Memory B cell (primary cell): Measurements from ENCODE around the gene NIPBL.
"Not testable (repeated sequence)": the region's sequence is repeated elsewhere in the genome, so short reads cannot be mapped to it uniquely, and the experiment has no call there.

Source experiments
- ATAC-seq: fragments of 150-1000 bp; cut with Tn5 transposase; 2 replicates; pipeline ENCODE4 v1.10.0; 2021; ENCODE audit warnings: low read depth, mild to moderate bottlenecking, moderate library complexity
- DNase-seq, 2 donors: peaks; one replicate each; pipeline ENCODE4 v3.0.0; 2022; ENCODE audit warnings: low spot score in 2 of 2
- H3K27ac Mint-ChIP-seq: one replicate; pipeline ENCODE4 v1.8.0; 2022; ENCODE audit warnings: mild to moderate bottlenecking, moderate library complexity, mixed read lengths
- H3K27me3 Mint-ChIP-seq: one replicate; pipeline ENCODE4 v1.8.0; 2022; ENCODE audit warnings: mixed read lengths
- H3K36me3 Mint-ChIP-seq: one replicate; pipeline ENCODE4 v1.8.0; 2022; ENCODE audit warnings: mild to moderate bottlenecking, mixed read lengths
- H3K4me1 Mint-ChIP-seq: one replicate; pipeline ENCODE4 v1.8.0; 2022; ENCODE audit warnings: mixed read lengths
- H3K4me3 Mint-ChIP-seq: one replicate; pipeline ENCODE4 v1.8.0; 2022; ENCODE audit warnings: mild to moderate bottlenecking, moderate library complexity, mixed read lengths
- H3K9me3 Mint-ChIP-seq: one replicate; pipeline ENCODE4 v1.8.0; 2022; ENCODE audit warnings: mixed read lengths

Gene NIPBL

GRCh38 chr5:37071901-37072581 is 195.5 kb downstream of the NIPBL start:
- ATAC-seq (no peak), DNase-seq (no peak)
- H3K4me1 Mint-ChIP-seq: no peaks in the 10 kb centered on the region
- no peak overlapping the region for H3K27ac Mint-ChIP-seq
- H3K36me3 Mint-ChIP-seq: peaks cover 1% of the 10 kb centered on the region
- no peak overlapping the region for H3K4me3 Mint-ChIP-seq
- H3K9me3 Mint-ChIP-seq: no peaks in the 10 kb centered on the region
- no peaks in the 10 kb centered on the region for H3K27me3 Mint-ChIP-seq

- no peak overlapping the region for H3K27ac Mint-ChIP-seq
- H3K36me3 Mint-ChIP-seq: peaks cover 11% of the 10 kb centered on the region
- H3K4me3 Mint-ChIP-seq: no peak overlapping the region
- ATAC-seq (no peak), DNase-seq (no peak)
- peaks cover 1% of the 10 kb centered on the region for H3K9me3 Mint-ChIP-seq
- no peaks in the 10 kb centered on the region for H3K4me1 Mint-ChIP-seq
- no peaks in the 10 kb centered on the region for H3K27me3 Mint-ChIP-seq
Measured at GRCh38 chr5:37075399-37075950, 198.9 kb downstream of the NIPBL start.

GRCh38 chr5:37077146-37077545 is 200.6 kb downstream of the NIPBL start:
- Mint-ChIP-seq H3K27ac (no peak overlapping the region), H3K36me3 (peaks cover 12% of the 10 kb centered on the region), H3K4me3 (no peak overlapping the region), H3K9me3 (peaks cover 1% of the 10 kb centered on the region), H3K4me1 (no peaks in the 10 kb centered on the region), H3K27me3 (no peaks in the 10 kb centered on the region)
- no peak for DNase-seq
- no peak for ATAC-seq

- no peaks in the 10 kb centered on the region for H3K27me3 Mint-ChIP-seq
- no peak overlapping the region for H3K27ac Mint-ChIP-seq
- H3K9me3 Mint-ChIP-seq: peaks cover 1% of the 10 kb centered on the region
Measured at GRCh38 chr5:37080697-37081096, 204.1 kb downstream of the NIPBL start.

GRCh38 chr5:37082977-37083376 is 206.4 kb downstream of the NIPBL start:
- H3K4me1 Mint-ChIP-seq, H3K4me3 Mint-ChIP-seq, H3K27ac Mint-ChIP-seq, H3K9me3 Mint-ChIP-seq, DNase-seq, H3K27me3 Mint-ChIP-seq, ATAC-seq: not testable (repeated sequence)
- H3K36me3 Mint-ChIP-seq: peaks cover 32% of the 10 kb centered on the region

More at GRCh38 chr5:37080697-37081096, 204.1 kb downstream of the NIPBL start:
- no peak for ATAC-seq
- no peak for DNase-seq
- Mint-ChIP-seq H3K36me3 (peaks cover 27% of the 10 kb centered on the region), H3K4me3 (no peak overlapping the region), H3K4me1 (no peaks in the 10 kb centered on the region)

- ATAC-seq, H3K4me1 Mint-ChIP-seq, H3K27ac Mint-ChIP-seq: not testable (repeated sequence)
Measured at GRCh38 chr5:37086026-37086425, 209.5 kb downstream of the NIPBL start.

GRCh38 chr5:37086466-37087173 is 210.1 kb downstream of the NIPBL start:
- no peak for DNase-seq
- Mint-ChIP-seq H3K36me3 (peaks cover 21% of the 10 kb centered on the region), H3K27ac (no peak overlapping the region), H3K9me3 (peaks cover 1% of the 10 kb centered on the region), H3K4me3 (no peak overlapping the region), H3K4me1 (no peaks in the 10 kb centered on the region), H3K27me3 (no peaks in the 10 kb centered on the region)
- ATAC-seq: no peak

More at GRCh38 chr5:37086026-37086425, 209.5 kb downstream of the NIPBL start:
- not testable (repeated sequence) for H3K9me3 Mint-ChIP-seq, H3K4me3 Mint-ChIP-seq, H3K27me3 Mint-ChIP-seq, DNase-seq
- peaks cover 21% of the 10 kb centered on the region for H3K36me3 Mint-ChIP-seq

- no peaks in the 10 kb centered on the region for H3K4me1 Mint-ChIP-seq
- no peaks in the 10 kb centered on the region for H3K27me3 Mint-ChIP-seq
- DNase-seq (no peak), ATAC-seq (no peak)
- peaks cover 21% of the 10 kb centered on the region for H3K36me3 Mint-ChIP-seq
- H3K9me3 Mint-ChIP-seq: peaks cover 1% of the 10 kb centered on the region
- H3K27ac Mint-ChIP-seq: no peak overlapping the region
- H3K4me3 Mint-ChIP-seq: no peak overlapping the region
Measured at GRCh38 chr5:37088009-37088408, 211.4 kb downstream of the NIPBL start.

GRCh38 chr5:37090123-37090726 is 213.7 kb downstream of the NIPBL start:
- H3K36me3 Mint-ChIP-seq: peaks cover 29% of the 10 kb centered on the region
- no peak overlapping the region for H3K4me3 Mint-ChIP-seq
- H3K27ac Mint-ChIP-seq: no peak overlapping the region
- H3K4me1 Mint-ChIP-seq: no peaks in the 10 kb centered on the region
- peaks cover 1% of the 10 kb centered on the region for H3K9me3 Mint-ChIP-seq
- ATAC-seq: no peak
- no peak for DNase-seq
- H3K27me3 Mint-ChIP-seq: no peaks in the 10 kb centered on the region

GRCh38 chr5:37090781-37091180 is 214.2 kb downstream of the NIPBL start:
- DNase-seq (no peak), ATAC-seq (no peak)
- Mint-ChIP-seq H3K4me1 (no peaks in the 10 kb centered on the region), H3K9me3 (peaks cover 1% of the 10 kb centered on the region), H3K4me3 (no peak overlapping the region), H3K27ac (no peak overlapping the region), H3K27me3 (no peaks in the 10 kb centered on the region), H3K36me3 (peaks cover 26% of the 10 kb centered on the region)

GRCh38 chr5:37093795-37094194 is 217.2 kb downstream of the NIPBL start:
- not testable (repeated sequence) for DNase-seq, H3K27me3 Mint-ChIP-seq, H3K4me1 Mint-ChIP-seq, H3K4me3 Mint-ChIP-seq, H3K27ac Mint-ChIP-seq, ATAC-seq
- Mint-ChIP-seq H3K9me3 (peaks cover 14% of the 10 kb centered on the region), H3K36me3 (peaks cover 34% of the 10 kb centered on the region)

GRCh38 chr5:37099267-37099666 is 222.7 kb downstream of the NIPBL start:
- not testable (repeated sequence) for H3K27ac Mint-ChIP-seq, H3K4me3 Mint-ChIP-seq, H3K27me3 Mint-ChIP-seq, ATAC-seq, H3K4me1 Mint-ChIP-seq, DNase-seq
- peaks cover 41% of the 10 kb centered on the region for H3K36me3 Mint-ChIP-seq
- H3K9me3 Mint-ChIP-seq: peaks cover 28% of the 10 kb centered on the region

GRCh38 chr5:37103302-37103701 is 226.7 kb downstream of the NIPBL start:
- no peak for ATAC-seq
- Mint-ChIP-seq H3K9me3 (peaks cover 16% of the 10 kb centered on the region), H3K4me3 (no peak overlapping the region), H3K4me1 (no peaks in the 10 kb centered on the region), H3K27me3 (no peaks in the 10 kb centered on the region), H3K36me3 (peaks cover 45% of the 10 kb centered on the region), H3K27ac (no peak overlapping the region)
- DNase-seq: no peak

GRCh38 chr5:37109338-37109737 is 232.8 kb downstream of the NIPBL start:
- Mint-ChIP-seq H3K36me3 (peaks cover 52% of the 10 kb centered on the region), H3K4me1 (no peaks in the 10 kb centered on the region), H3K9me3 (peaks cover 4% of the 10 kb centered on the region), H3K27ac (no peak overlapping the region), H3K27me3 (no peaks in the 10 kb centered on the region), H3K4me3 (no peak overlapping the region)
- ATAC-seq (no peak), DNase-seq (no peak)
